Stimulated activated CD4-positive, alpha-beta T cell treated with anti-CD3 and anti-CD28 coated beads, Interleukin-12 subunit alpha, Interleukin-12 subunit beta, amount 100 ng/mL, for 4 hours (primary cell): ENCODE measurements around the gene PRR14.

Experiments used
- DNase-seq: peaks from one replicate; pipeline ENCODE4 v3.0.0-alpha.2; 2020

PRR14 gene

DNA sequence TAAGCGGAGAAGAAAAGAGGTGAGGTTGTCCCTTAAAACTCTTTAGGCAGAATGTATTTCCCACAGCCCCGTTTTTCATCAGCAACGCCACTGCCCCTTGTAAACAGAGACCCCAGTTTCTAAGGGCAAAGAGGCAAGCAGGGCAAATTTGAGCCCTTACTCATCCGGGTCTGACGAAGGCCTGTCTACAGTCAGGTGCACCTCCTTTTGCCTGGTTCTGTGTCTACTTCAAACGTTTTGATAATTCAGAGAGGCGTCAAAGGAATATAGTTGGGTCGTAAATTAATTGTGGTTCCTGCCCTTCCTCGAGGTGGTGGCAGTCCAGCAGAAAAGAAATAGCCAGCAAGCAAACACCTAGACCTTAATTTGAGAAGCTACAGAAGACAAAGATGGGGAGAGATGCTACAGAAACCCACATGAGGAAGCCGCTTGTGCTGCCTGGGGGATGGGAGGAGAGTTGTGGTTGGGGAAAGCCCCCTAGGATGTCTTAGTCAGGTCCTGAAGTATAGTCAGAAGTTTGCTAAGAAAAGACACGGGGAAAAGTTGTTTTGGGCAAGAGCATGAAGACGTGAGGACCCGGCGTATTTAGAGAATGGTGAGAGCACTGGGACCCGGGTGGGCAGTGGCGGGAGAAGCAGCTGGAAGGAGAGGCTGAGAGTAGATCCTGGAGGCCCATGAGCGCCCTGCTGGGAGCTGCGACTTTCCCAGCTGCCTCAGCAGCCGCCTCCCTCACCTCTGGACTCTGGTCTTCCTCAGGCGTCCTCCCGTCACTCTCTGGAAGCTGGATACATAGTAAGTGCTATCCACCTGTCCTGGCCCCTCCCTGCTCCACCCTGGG is 9.9 kb downstream of the PRR14 start:
- peak; percentile 67 for DNase-seq

DNA sequence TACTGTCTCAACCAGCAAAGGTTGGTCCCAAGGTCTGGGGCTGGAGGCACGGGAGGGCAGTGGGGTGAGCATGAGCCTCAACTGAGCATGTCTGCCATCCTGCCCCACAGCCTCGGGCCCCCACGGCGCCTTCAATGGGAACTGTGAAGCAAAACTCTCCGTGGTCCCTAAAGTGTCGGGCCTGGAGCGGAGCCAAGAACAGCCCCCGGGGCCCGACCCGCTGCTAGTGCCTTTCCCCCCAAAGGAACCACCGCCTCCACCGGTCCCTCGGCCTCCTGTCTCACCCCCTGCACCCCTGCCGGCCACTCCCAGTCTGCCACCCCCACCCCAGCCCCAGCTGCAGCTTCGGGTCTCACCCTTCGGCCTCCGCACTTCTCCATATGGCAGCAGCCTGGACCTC is 11.7 kb downstream of the PRR14 start:
- DNase-seq, result no peak

DNA sequence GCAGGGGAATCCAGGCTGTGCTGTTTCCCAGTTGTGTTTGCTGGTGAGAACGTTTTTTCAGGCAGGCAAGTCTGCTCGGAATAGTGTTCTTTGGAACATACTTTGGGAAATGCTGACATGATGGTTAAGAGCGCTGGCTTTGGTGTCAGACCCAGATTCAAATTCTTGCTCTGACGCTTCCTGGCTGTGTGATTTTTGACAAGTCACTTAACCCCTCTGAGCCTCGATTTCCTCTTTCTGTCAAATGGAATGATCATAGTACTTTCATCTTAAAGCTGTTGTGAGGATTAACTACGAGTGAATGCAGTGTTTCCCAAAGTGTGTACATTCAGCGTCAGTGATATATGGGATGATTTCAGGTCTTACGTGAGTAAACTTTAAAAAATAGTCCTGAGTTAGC is 12.3 kb downstream of the PRR14 start:
- no peak for DNase-seq

DNA sequence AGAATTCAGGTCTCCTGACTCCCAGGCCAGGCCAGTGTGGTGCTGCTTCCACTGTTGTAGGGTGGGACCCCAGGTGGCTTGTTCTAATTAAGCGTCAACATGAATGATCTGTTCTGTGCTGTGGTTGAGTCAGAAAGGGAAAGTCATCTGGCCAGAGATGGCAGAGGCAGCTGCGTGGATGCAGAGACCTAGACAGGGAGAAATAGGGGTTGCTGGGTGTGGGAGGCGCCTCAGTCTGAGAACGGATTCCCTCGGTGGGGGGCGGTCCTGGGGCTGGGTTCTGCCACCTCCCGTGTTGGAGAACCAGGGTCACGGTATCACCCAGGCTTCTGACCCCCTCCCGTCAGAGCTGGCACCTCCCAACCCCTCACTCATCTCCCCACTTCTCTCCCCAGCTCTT is 13.1 kb downstream of the PRR14 start:
- DNase-seq, result no peak

DNA sequence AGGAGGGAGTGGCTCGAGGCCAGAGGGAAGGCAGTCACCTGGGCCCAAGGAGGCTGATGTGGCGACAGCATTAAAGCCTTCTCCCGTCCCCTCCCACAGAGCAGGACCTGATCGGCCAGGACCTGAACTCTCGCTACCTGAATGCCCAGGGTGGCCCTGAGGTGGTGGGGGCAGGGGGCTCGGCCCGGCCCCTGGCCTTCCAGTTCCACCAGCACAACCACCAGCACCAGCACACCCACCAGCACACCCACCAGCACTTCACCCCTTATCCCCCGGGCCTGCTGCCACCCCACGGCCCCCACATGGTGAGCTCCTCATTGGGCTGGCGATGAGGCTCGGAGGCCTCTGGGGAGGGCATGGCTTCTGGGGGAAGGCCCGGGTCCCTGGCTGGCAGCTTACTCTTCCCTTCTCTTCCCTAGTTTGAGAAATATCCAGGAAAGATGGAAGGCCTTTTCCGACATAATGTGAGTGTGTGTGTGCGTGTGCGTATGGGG is 13.9 kb downstream of the PRR14 start:
- DNase-seq, result no peak

GRCh38 chr16:30665155-30665829 is 14.5 kb downstream of the PRR14 start:
- DNase-seq, result no peak

- DNase-seq, result no peak
Measured at GRCh38 chr16:30665830-30666190, 15.1 kb downstream of the PRR14 start.

GRCh38 chr16:30666681-30667080 is 15.9 kb downstream of the PRR14 start:
- DNase-seq, result no peak

GRCh38 chr16:30667361-30667905 is 16.7 kb downstream of the PRR14 start:
- no peak for DNase-seq

- DNase-seq, result no peak
Measured at GRCh38 chr16:30668393-30668792, 17.6 kb downstream of the PRR14 start.

GRCh38 chr16:30669026-30669902 is 18.5 kb downstream of the PRR14 start:
- no peak for DNase-seq

DNA sequence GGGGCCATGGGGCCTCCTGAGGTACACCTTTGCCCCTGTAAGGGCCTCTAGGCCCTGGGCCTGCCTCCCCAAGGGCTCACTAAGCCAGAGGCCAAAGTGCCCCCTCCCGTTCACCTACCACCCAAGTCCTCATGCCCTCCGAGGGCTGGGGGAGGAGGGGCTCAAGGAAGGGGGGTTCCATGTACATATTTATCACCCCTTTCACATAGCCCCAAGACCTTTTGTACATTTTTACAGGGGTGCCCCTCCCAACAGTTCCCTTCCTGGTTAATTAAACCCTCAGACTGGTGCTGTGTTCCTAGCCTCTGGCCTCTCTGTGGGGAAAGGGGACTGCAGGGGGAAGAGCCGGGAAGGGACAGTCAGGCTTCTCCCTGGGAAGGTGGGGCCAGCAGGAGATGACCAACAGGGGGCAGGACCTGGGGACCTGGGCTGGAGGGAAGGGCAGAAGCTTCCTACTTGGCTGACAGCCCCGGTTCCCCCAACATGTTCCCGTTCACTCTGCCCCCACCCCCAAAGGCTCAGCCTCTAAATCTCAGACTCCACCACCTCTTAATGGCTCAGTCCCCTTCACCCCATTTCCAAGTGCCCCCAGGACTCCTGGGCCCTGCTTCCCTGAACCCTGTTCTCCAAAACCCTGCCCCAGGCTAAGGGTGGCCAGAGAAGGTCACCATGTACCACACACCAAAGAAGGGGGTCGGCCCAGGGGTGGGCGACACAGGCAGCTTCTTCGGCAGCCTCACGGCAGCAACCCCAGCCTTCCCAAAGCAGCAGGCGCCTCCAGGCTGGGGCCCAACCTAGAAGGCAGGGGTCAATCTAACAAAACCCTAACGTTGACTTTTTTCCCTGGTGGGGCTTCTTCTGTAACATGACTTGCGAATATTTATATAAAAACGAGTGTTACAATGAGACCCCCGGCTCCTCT is 19.4 kb downstream of the PRR14 start:
- DNase-seq, result no peak

GRCh38 chr16:30675143-30675542 is 24.4 kb downstream of the PRR14 start:
- no peak for DNase-seq

GRCh38 chr16:30677931-30678585 is 27.3 kb downstream of the PRR14 start:
- no peak for DNase-seq

DNA sequence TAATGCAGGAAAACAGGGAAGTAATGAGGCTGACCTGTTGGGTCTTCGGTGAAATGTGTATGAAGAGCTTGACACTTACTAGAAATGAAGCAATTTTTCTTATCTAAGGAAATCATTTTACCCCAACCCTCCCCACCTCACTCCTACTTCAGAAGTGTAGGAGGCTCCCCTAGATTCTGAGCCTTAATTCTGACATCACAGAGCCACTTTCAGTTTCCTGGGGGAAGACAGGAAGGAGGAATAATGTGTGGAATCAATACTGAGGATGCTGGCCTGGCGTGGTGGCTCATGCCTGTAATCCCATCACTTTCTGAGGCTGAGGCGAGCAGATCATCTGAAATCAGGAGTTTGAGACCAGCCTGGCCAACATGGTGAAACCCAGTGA is 27.8 kb downstream of the PRR14 start:
- no peak for DNase-seq

- DNase-seq, result no peak
Measured at GRCh38 chr16:30680326-30680725, 29.6 kb downstream of the PRR14 start.

GRCh38 chr16:30688701-30689100 is 37.9 kb downstream of the PRR14 start:
- no peak for DNase-seq

DNA sequence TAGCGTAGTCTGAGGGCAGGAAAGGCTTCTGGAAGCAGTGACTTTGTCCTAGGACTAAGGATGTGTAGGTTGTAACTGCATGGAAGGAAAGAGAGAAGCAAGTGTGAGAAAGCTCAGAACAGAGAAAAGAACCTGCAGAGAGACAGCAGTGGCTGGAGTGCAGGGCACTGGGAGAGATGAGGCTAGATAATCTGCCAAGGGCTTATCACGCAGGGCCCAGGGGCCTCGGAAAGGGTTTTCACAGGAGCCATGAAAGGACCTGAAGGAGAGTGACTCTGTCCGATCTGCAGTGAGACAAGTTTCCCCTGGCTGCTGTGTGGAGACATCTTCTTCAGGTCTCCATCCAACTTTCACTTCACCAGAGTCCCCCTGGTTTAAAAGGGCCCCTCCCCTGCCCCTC is 41.1 kb downstream of the PRR14 start:
- no peak for DNase-seq

DNA sequence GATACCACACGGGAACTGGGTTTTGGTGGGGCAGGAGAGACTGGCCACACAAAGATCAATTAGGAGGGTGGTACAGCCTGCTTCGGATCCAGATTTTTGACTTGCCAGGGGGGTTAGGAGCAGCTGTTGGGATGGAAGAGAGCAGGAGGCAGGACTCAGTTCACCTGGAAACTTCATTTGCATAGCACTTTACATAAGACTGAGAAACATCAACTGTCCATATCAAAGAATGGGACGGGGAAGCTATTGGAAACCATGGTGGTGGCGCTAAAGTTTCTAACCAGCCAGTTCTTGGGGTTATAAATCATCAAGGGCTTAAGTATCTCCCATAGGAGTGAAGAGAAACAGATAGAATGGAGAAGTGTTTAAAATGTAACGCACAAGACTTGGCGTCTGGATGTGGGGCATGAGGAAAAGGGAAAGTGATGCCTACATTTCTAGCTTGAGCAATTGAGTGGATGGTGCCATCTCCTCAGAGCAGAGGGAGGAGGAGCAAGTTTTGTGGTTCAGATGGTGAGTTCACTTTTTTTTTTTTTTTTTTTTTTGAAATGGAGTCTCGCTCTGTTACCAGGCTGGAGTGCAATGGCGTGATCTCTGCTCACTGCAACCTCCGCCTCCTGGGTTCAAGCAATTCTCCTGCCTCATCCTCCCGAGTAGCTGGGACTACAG is 41.8 kb downstream of the PRR14 start:
- no peak for DNase-seq

DNA sequence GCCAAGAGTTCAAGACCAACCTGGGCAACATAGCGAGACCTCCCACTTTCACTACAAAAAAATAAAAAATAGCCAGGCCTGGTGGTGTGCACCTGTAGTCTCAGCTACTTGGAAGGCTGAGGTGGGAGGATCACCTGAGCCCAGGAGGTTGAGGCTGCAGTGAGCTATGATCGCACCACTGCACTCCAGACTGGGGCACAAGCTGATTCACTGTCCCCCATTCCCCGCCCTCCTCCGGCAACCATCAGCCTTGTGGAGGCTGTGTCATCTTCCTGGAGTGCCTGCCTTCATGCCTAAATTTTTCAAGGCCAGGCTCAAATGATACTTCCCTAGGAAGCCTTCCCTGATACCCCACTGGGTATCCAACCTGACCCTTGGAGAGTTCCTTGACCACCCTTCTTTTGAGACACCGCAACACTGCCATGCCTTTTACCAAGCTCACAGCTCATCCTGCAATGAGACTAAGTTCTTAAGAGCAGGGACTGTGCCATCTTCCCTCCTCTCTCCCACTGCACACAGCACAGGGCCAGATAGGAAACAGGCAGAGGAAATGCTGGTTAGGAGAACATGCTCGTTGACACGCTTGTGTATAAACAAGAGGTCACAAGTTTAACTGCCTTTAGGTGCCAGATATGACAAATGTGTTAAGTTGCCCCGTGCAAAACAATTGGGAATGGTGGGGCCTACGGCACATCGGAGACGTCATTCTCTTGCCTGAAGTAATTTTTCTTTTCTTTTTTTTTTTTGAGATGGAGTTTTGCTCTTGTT is 44.4 kb downstream of the PRR14 start:
- no peak for DNase-seq
